GM23338 (cell line): Measurements from ENCODE around the gene EVX2. TPM values are rescaled to one million over a fixed set of nuclear protein-coding genes. Genes with fewer than 3 reads are reported as not detected.
A peak's percentile ranks its signal among the peaks of the same experiment; 100 is the strongest.

Source experiments
- ATAC-seq: fragments of 200-7000 bp; cut with Tn5 transposase; 3 replicates; pipeline ENCODE4 v1.9.1; 2020
- DNase-seq: peaks from one replicate; pipeline ENCODE4 v3.0.0-alpha.2; 2015; ENCODE audit warnings: low spot score
- H2AFZ ChIP-seq: fragments of 200-600 bp; sonication (generic); 2 replicates; pipeline ENCODE4 v1.8.0; 2016; ENCODE audit warnings: antibody characterized with exemption, mild to moderate bottlenecking, moderate library complexity
- H3F3A ChIP-seq: fragments of 200-600 bp; sonication (generic); replicated peaks from 2 replicates; pipeline ENCODE4 v1.8.0; 2017; ENCODE audit warnings: antibody characterized with exemption, mixed run types, low read depth
- H3K27ac ChIP-seq: fragments of 200-600 bp; sonication (generic); 2 replicates; pipeline ENCODE4 v1.6.1; 2016; ENCODE audit warnings: low read depth
- H3K27me3 ChIP-seq: fragments of 200-600 bp; sonication (generic); 2 replicates; pipeline ENCODE4 v1.8.0; 2016; ENCODE audit warnings: mild to moderate bottlenecking, mixed run types, moderate library complexity; ENCODE audit not compliant: insufficient read depth
- H3K36me3 ChIP-seq: fragments of 200-600 bp; sonication (generic); 2 replicates; pipeline ENCODE4 v1.8.0; 2016; ENCODE audit warnings: mild to moderate bottlenecking; ENCODE audit not compliant: insufficient read depth
- H3K4me1 ChIP-seq: fragments of 200-600 bp; sonication (generic); 2 replicates; pipeline ENCODE4 v1.8.0; 2016; ENCODE audit warnings: mild to moderate bottlenecking, moderate library complexity; ENCODE audit not compliant: insufficient read depth
- H3K4me2 ChIP-seq: fragments of 200-600 bp; sonication (generic); 2 replicates; pipeline ENCODE4 v1.7.1; 2017; ENCODE audit warnings: mixed run types
- H3K4me3 ChIP-seq: fragments of 200-600 bp; sonication (generic); 2 replicates; pipeline ENCODE4 v1.6.1; 2016; ENCODE audit warnings: mixed run types
- H3K79me2 ChIP-seq: fragments of 200-600 bp; sonication (generic); replicated peaks from 2 replicates; pipeline ENCODE4 v1.8.0; 2017; ENCODE audit warnings: mild to moderate bottlenecking; ENCODE audit not compliant: insufficient read depth
- H3K9me2 ChIP-seq: fragments of 200-600 bp; sonication (generic); 2 replicates; pipeline ENCODE4 v1.8.0; 2017; ENCODE audit not compliant: insufficient read depth
- H4K20me1 ChIP-seq: fragments of 200-600 bp; sonication (generic); replicated peaks from 2 replicates; pipeline ENCODE4 v1.8.0; 2017; ENCODE audit warnings: mild to moderate bottlenecking; ENCODE audit not compliant: insufficient read depth
- H3K27ac Mint-ChIP-seq: 2 replicates; pipeline ENCODE4 v1.8.0; 2020; ENCODE audit warnings: inconsistent platforms, mild to moderate bottlenecking, moderate library complexity, mixed read lengths
- H3K27me3 Mint-ChIP-seq: 3 replicates; pipeline ENCODE4 v1.8.0; 2022; ENCODE audit warnings: low read depth, mild to moderate bottlenecking, moderate library complexity, mixed read lengths, inconsistent platforms; ENCODE audit not compliant: insufficient read depth, poor library complexity
- H3K36me3 Mint-ChIP-seq: 3 replicates; pipeline ENCODE4 v1.8.0; 2021; ENCODE audit warnings: low read depth, mild to moderate bottlenecking, inconsistent platforms, moderate library complexity, mixed read lengths
- H3K4me1 Mint-ChIP-seq: 3 replicates; pipeline ENCODE4 v1.8.0; 2020; ENCODE audit warnings: mild to moderate bottlenecking, inconsistent platforms, mixed read lengths
- H3K4me3 Mint-ChIP-seq: 3 replicates; pipeline ENCODE4 v1.8.0; 2021; ENCODE audit warnings: moderate library complexity, mild to moderate bottlenecking, inconsistent platforms, mixed read lengths
- H3K9me3 Mint-ChIP-seq: 3 replicates; pipeline ENCODE4 v1.8.0; 2020; ENCODE audit warnings: moderate library complexity, mild to moderate bottlenecking, inconsistent platforms, mixed read lengths
- CREB1 ChIP-seq: fragments of 250-450 bp; sonication (Bioruptor Pico); IDR thresholded peaks from 2 replicates; pipeline ENCODE4 v1.5.0; 2020; ENCODE audit warnings: low read depth, mild to moderate bottlenecking, moderate library complexity
- ETS1 ChIP-seq: IDR thresholded peaks from 2 replicates; pipeline ENCODE4 v1.6.1; 2016; ENCODE audit warnings: antibody characterized with exemption
- EZH2 ChIP-seq: fragments of 200-600 bp; sonication (generic); IDR thresholded peaks from one replicate; pipeline ENCODE4 v1.8.0; 2017; ENCODE audit warnings: antibody characterized with exemption, mild to moderate bottlenecking, low read depth; ENCODE audit not compliant: unreplicated experiment
- EZH2phosphoT487 ChIP-seq: fragments of 200-600 bp; sonication (generic); IDR thresholded peaks from one replicate; pipeline ENCODE4 v1.8.1; 2018; ENCODE audit warnings: antibody characterized with exemption; ENCODE audit not compliant: unreplicated experiment
- JUNB ChIP-seq: IDR thresholded peaks from one replicate; pipeline ENCODE4 v1.6.1; 2016; ENCODE audit warnings: antibody characterized with exemption; ENCODE audit not compliant: unreplicated experiment
- NANOG ChIP-seq: IDR thresholded peaks from 2 replicates; pipeline ENCODE4 v1.6.1; 2016; ENCODE audit warnings: antibody characterized with exemption, borderline replicate concordance
- POLR2AphosphoS5 ChIP-seq: IDR thresholded peaks from 2 replicates; pipeline ENCODE4 v1.6.1; 2016; ENCODE audit warnings: antibody characterized with exemption, low read depth
- REST ChIP-seq: IDR thresholded peaks from one replicate; pipeline ENCODE4 v1.6.1; 2018; ENCODE audit warnings: antibody characterized with exemption; ENCODE audit not compliant: unreplicated experiment
- STAT1 ChIP-seq: IDR thresholded peaks from one replicate; pipeline ENCODE4 v1.6.1; 2016; ENCODE audit warnings: antibody characterized with exemption; ENCODE audit not compliant: unreplicated experiment
- ZNF114 ChIP-seq: fragments of 250-450 bp; sonication (Bioruptor Pico); IDR thresholded peaks from 2 replicates; pipeline ENCODE4 v1.5.0; 2020; ENCODE audit warnings: mild to moderate bottlenecking, moderate library complexity
- ZNF331 ChIP-seq: fragments of 250-450 bp; sonication (Bioruptor Pico); IDR thresholded peaks from 2 replicates; pipeline ENCODE4 v1.5.0; 2020; ENCODE audit warnings: low read depth, mild to moderate bottlenecking, moderate library complexity
- polyA plus RNA-seq: library from polyadenylated mRNA; unstranded; fragments of >200 nt; fragmentation: Nextera tagmentation; extraction: Ambion mirVana; gene quantifications from 2 replicates; pipeline ENCODE4 v1.2.1, GENCODE V29; 2016
- total RNA-seq: library from RNA; depleted of rRNA; stranded (reverse); fragments of >200 nt; shearing (Covaris generic); gene quantifications from 2 replicates; pipeline ENCODE4 v1.2.3, GENCODE V29; 2014

The EVX2 gene
- total and polyA plus RNA-seq, 2 experiments from 2014 or later: 0.03 TPM; not detected in 1

- no peak overlapping the region for H3K27ac Mint-ChIP-seq
- no peaks in the 10 kb centered on the region for H3K36me3 Mint-ChIP-seq
Measured at GRCh38 chr2:176128172-176128981, 44.6 kb upstream of the EVX2 start.

GRCh38 chr2:176127774-176128072 is 44.0 kb upstream of the EVX2 start:
- H3K4me3 Mint-ChIP-seq: no peak overlapping the region
- Histone ChIP-seq H3K27ac (no peak overlapping the region), H3K9me2 (no peaks in the 10 kb centered on the region), H2AFZ (no peak overlapping the region), H3K4me1 (peaks cover 11% of the 10 kb centered on the region), H3K4me3 (no peak overlapping the region), H3K36me3 (no peaks in the 10 kb centered on the region), H3K4me2 (peak overlapping the region; percentile 75; the same call in 1 of the 2 replicates), H3F3A (peaks cover 55% of the 10 kb centered on the region; the same call in 1 of the 2 replicates), H3K79me2 (no peaks in the 10 kb centered on the region), H3K27me3 (peaks cover 100% of the 10 kb centered on the region), H4K20me1 (peaks cover 40% of the 10 kb centered on the region)
- H3K36me3 Mint-ChIP-seq: no peaks in the 10 kb centered on the region
- peaks cover 29% of the 10 kb centered on the region for H3K4me1 Mint-ChIP-seq
- no peak for ATAC-seq
- H3K27me3 Mint-ChIP-seq: peaks cover 95% of the 10 kb centered on the region
- peaks cover 15% of the 10 kb centered on the region; the same call in 2 of the 3 replicates for H3K9me3 Mint-ChIP-seq
- no peak for DNase-seq
- TF ChIP-seq CREB1: no peak
- no peak for TF ChIP-seq NANOG
- H3K27ac Mint-ChIP-seq: no peak overlapping the region

More at GRCh38 chr2:176128172-176128981, 44.6 kb upstream of the EVX2 start:
- Histone ChIP-seq H3K4me1 (peaks cover 13% of the 10 kb centered on the region), H3K27ac (no peak overlapping the region), H2AFZ (no peak overlapping the region), H3K4me3 (peak overlapping the region; percentile 47), H4K20me1 (peaks cover 45% of the 10 kb centered on the region), H3K36me3 (no peaks in the 10 kb centered on the region), H3K27me3 (peaks cover 100% of the 10 kb centered on the region), H3F3A (peaks cover 61% of the 10 kb centered on the region), H3K4me2 (peak overlapping the region; percentile 75), H3K79me2 (no peaks in the 10 kb centered on the region), H3K9me2 (no peaks in the 10 kb centered on the region)
- DNase-seq (peak; percentile 76), ATAC-seq (peak; percentile 44)
- H3K9me3 Mint-ChIP-seq: peaks cover 15% of the 10 kb centered on the region; the same call in 2 of the 3 replicates
- H3K27me3 Mint-ChIP-seq: peaks cover 96% of the 10 kb centered on the region
- TF ChIP-seq EZH2phosphoT487 (peak; percentile 45), POLR2AphosphoS5 (no peak), EZH2 (peak; percentile 81)
- peaks cover 29% of the 10 kb centered on the region for H3K4me1 Mint-ChIP-seq
- H3K4me3 Mint-ChIP-seq: peak overlapping the region; percentile 63

- peaks cover 27% of the 10 kb centered on the region for H3K4me1 Mint-ChIP-seq
- ATAC-seq: no peak
- H3K36me3 ChIP-seq: no peaks in the 10 kb centered on the region
- TF ChIP-seq ETS1: no peak
- no peak for TF ChIP-seq STAT1
- no peak for TF ChIP-seq JUNB
- TF ChIP-seq EZH2phosphoT487: peak; percentile 51
- TF ChIP-seq ZNF331: no peak
- TF ChIP-seq NANOG: no peak
- no peak for TF ChIP-seq ZNF114 (CRISPR knock-in tag)
- no peak for TF ChIP-seq REST
- TF ChIP-seq CREB1: no peak
Measured at GRCh38 chr2:176126929-176127773, 43.4 kb upstream of the EVX2 start.

More at GRCh38 chr2:176126929-176127773, 43.4 kb upstream of the EVX2 start:
- Histone ChIP-seq H3K4me1 (peaks cover 8% of the 10 kb centered on the region), H3K27me3 (peaks cover 100% of the 10 kb centered on the region), H3K79me2 (no peaks in the 10 kb centered on the region), H2AFZ (no peak overlapping the region), H3F3A (peaks cover 49% of the 10 kb centered on the region; the same call in 1 of the 2 replicates), H3K9me2 (no peaks in the 10 kb centered on the region), H3K4me2 (no peak overlapping the region), H3K4me3 (no peak overlapping the region), H4K20me1 (peaks cover 35% of the 10 kb centered on the region), H3K27ac (no peak overlapping the region)
- peaks cover 15% of the 10 kb centered on the region; the same call in 2 of the 3 replicates for H3K9me3 Mint-ChIP-seq
- DNase-seq: peak; percentile 78
- H3K4me3 Mint-ChIP-seq: no peak overlapping the region; the same call in 2 of the 3 replicates
- peaks cover 95% of the 10 kb centered on the region for H3K27me3 Mint-ChIP-seq
- H3K36me3 Mint-ChIP-seq: no peaks in the 10 kb centered on the region
- no peak overlapping the region for H3K27ac Mint-ChIP-seq
